Rectal smooth muscle tissue (tissue), 1 donor: Measurements from ENCODE around the gene FNDC3B.

Experiments
- H3K27ac ChIP-seq: one replicate; pipeline ENCODE4 v1.7.0; 2013; ENCODE audit warnings: low read depth, low read length, inconsistent platforms
- H3K27me3 ChIP-seq: one replicate; pipeline ENCODE4 v1.7.0; 2013; ENCODE audit warnings: low read length; ENCODE audit not compliant: control insufficient read depth, insufficient read depth
- H3K36me3 ChIP-seq: one replicate; pipeline ENCODE4 v1.7.0; 2013; ENCODE audit warnings: low read length; ENCODE audit not compliant: control insufficient read depth, insufficient read depth
- H3K4me1 ChIP-seq: one replicate; pipeline ENCODE4 v1.7.0; 2013; ENCODE audit warnings: low read length; ENCODE audit not compliant: control insufficient read depth, insufficient read depth
- H3K4me3 ChIP-seq: one replicate; pipeline ENCODE4 v1.7.0; 2013; ENCODE audit warnings: low read length
- H3K9ac ChIP-seq: one replicate; pipeline ENCODE4 v1.7.0; 2013; ENCODE audit warnings: low read length

FNDC3B gene

DNA sequence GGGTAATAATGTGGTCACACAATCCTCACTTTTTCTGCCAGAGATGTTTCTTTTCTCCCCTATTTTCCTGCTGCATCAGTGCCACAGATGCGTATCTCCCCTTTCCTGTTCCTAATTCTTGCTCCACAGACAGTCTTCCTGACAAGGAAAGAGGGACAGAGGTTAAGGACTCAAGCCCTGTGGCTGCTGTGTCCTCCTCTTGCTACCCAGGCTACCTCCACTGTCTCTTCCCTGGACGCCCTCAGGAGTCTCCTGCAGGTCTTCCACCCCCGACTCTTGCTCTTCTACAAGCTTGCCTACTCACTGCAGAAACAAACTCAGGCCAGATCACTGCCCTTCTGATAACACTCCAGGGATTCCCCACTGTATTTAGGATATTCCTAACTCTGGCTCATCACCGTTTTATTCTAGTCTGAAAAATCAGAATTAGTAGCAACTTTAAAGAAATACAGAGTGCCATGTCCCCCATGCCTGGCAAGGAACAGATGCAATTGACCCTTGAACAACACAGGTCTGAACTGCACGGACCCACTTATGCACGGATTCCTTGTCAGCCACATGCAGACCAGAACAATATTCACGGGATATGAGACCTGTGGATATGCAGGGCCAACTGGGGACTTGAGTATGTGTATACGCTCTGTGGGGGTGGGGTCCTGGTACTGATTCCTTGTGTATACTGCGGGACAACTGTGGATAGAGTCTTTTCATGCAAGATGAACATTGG lies 257.0 kb downstream of the FNDC3B start:
- no peaks in the 10 kb centered on the region for H3K4me1 ChIP-seq
- no peak overlapping the region for H3K4me3 ChIP-seq
- H3K27ac ChIP-seq: no peak overlapping the region
- no peak overlapping the region for H3K9ac ChIP-seq
- peaks cover 3% of the 10 kb centered on the region for H3K36me3 ChIP-seq
- H3K27me3 ChIP-seq: no peaks in the 10 kb centered on the region

DNA sequence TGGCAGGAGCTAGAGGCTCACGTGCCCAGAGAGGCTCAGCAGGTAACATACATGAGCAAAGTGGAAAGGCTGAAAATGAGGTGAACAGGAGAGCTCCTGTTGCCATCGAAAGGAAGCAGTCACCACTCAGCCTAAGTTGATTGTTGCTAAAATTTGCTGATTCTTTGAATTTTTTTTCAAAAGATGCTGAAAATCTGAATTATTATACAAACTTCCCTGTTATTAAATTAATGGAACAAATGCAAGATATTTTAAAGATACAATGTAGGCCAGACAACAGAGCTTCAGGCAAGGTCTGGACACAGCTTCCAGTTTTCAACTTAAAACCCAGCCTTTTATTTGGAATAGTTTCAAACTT lies 257.6 kb downstream of the FNDC3B start:
- peaks cover 3% of the 10 kb centered on the region for H3K36me3 ChIP-seq
- no peak overlapping the region for H3K9ac ChIP-seq
- H3K4me3 ChIP-seq: no peak overlapping the region
- no peaks in the 10 kb centered on the region for H3K4me1 ChIP-seq
- H3K27ac ChIP-seq: no peak overlapping the region
- no peaks in the 10 kb centered on the region for H3K27me3 ChIP-seq

DNA sequence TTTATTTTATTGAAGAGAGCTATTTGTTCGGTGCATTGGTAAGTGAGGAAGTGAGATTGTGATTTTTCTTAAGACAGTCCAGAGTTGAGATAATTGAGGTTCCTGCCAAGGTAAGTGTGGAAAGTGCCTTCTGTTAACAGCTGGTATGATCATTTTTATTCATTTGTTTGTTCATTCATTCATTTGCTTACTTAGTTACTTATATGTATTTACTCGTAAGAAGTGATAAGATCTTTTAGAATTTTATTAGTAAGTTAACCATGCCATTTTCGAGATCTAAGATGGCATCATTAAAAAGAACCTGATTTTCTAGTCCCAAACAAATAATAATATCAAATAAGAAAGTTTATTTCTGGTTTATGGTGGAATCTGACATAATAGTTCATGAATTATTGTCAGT lies 258.9 kb downstream of the FNDC3B start:
- Histone ChIP-seq H3K27ac (no peak overlapping the region), H3K4me3 (no peak overlapping the region), H3K9ac (no peak overlapping the region), H3K36me3 (peaks cover 3% of the 10 kb centered on the region), H3K4me1 (no peaks in the 10 kb centered on the region), H3K27me3 (no peaks in the 10 kb centered on the region)

DNA sequence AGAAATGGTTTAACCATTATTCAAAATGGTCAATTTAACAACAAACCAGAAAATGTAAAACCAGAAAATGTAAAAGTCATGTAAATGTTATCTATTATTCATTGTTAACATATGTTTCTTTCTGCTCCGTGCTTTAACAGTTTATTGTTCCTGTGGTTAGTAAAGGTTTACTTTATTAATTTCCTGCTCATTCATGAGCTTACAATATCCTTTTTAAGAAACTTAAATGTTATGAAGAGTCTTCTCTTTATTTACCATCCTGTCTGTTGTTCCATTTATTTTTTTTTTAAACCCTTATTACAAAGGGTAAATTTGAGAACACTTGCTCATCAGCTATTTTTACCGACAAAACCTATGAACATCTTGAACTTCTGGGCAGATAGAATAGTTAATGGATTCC lies 260.8 kb downstream of the FNDC3B start:
- Histone ChIP-seq H3K9ac (no peak overlapping the region), H3K27ac (no peak overlapping the region), H3K4me1 (no peaks in the 10 kb centered on the region), H3K4me3 (no peak overlapping the region), H3K27me3 (no peaks in the 10 kb centered on the region), H3K36me3 (peaks cover 3% of the 10 kb centered on the region)

DNA sequence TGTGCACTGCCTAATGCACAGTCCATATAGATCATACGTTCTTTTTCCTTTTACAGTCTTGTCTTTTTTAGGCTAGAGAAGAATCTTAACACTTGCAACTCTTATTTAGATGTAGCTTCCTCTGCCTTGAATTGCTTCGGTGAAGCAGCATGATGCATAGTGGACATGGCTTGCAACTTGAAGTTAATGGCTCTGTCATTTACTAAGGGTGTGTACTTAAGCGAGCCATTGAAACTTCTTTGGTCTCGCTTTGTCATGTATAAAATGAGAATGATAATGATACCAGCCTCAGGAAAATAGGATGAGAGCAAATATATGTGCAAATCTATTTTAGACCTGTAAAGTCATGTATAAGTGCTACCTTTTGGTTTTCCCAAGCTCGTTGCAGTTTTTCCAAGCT lies 261.5 kb downstream of the FNDC3B start:
- no peak overlapping the region for H3K4me3 ChIP-seq
- no peaks in the 10 kb centered on the region for H3K27me3 ChIP-seq
- peaks cover 3% of the 10 kb centered on the region for H3K36me3 ChIP-seq

DNA sequence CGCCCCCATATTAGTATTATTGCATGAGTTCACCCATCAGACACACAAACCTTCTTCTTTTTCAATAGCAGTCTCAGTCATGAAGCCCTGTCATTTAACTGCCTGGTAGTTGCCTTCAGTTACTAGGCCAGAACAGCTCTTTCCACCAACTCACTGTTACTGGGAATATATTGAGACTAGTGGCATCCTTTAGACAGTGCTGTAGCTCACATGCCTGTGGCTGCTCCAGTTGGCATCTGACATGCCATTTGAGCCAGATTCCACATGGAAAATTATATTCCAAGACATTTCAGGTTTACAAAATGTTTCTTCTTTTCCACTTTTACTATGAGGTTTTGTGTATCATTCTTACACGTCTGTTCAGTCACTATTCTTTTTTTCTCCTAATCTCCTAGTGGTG lies 262.8 kb downstream of the FNDC3B start:
- no peaks in the 10 kb centered on the region for H3K4me1 ChIP-seq
- H3K9ac ChIP-seq: no peak overlapping the region
- no peaks in the 10 kb centered on the region for H3K36me3 ChIP-seq
- no peaks in the 10 kb centered on the region for H3K27me3 ChIP-seq
- H3K27ac ChIP-seq: no peak overlapping the region
- no peak overlapping the region for H3K4me3 ChIP-seq

More for the DNA sequence above, 261.5 kb downstream of the FNDC3B start:
- Histone ChIP-seq H3K27ac (no peak overlapping the region), H3K9ac (no peak overlapping the region), H3K4me1 (no peaks in the 10 kb centered on the region)

DNA sequence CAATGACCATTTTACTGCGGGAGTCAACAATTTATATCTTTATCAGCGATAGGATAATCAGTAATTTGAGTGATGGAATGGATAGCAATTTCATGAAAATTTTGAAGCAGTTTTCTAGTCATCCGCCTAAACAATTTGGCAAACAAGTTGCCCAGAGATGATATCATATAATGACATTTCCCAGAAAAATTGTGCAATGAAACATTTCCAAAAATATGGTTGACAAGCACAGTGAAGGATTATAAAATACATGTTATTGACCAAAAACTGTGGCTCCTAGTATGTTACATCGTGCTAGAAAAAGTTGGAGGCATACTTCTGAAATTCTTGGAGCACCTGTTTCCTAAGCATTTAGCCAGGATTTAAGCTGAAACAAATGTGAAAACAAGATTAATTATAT lies 263.8 kb downstream of the FNDC3B start:
- Histone ChIP-seq H3K27ac (no peak overlapping the region), H3K36me3 (no peaks in the 10 kb centered on the region), H3K4me1 (no peaks in the 10 kb centered on the region), H3K9ac (no peak overlapping the region), H3K27me3 (no peaks in the 10 kb centered on the region), H3K4me3 (no peak overlapping the region)

DNA sequence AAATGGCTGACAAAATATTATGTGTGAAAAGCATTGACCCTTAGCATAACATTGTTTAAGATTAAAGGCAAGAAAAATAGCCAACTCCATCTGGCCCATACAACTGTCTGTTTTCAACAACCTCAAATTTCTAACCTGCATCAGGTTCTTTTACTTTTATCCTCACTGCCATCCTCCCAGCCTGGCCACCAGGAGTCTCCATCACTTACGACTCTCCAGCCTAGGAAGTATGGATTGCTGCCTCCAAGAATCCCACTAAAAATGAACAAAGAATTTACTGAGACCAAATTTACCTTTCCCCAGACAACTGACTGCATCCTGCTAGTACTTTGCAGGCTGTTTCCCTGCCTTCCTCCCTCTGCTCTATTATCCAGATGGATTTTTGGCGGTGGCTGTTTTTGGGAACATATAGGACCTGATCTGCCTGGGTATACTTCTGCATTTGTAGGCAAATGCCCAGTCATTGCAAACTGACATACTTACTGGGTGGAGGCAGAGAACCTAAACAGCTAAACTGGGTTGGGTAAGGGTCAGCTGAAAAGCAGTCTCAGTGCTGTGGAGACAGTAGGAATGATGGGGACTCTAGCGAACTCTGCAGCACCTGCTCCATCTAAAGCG lies 264.7 kb downstream of the FNDC3B start:
- Histone ChIP-seq H3K27ac (no peak overlapping the region), H3K27me3 (no peaks in the 10 kb centered on the region)

DNA sequence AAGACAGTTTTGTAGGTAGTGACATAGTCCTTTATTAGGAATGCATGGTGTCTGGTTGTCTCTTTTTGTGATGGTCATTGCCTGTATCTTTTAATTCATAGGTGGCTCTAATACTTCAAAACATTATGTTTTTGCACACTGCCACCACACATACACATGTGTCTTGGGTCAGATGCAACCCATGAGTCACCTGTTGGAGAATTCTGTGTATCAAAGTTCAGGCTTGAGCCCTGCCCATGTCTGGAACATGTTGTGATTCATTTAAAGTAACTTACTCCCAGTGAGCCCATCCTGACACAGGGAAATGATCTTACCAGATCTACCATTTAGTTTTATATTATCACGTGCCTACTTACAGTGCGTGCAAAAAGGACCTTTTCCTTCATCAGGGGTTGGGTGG lies 266.2 kb downstream of the FNDC3B start:
- Histone ChIP-seq H3K27me3 (no peaks in the 10 kb centered on the region), H3K36me3 (peaks cover 8% of the 10 kb centered on the region), H3K4me1 (no peaks in the 10 kb centered on the region), H3K27ac (no peak overlapping the region), H3K4me3 (no peak overlapping the region), H3K9ac (no peak overlapping the region)

More for the DNA sequence above, 264.7 kb downstream of the FNDC3B start:
- H3K9ac ChIP-seq: no peak overlapping the region
- H3K4me1 ChIP-seq: no peaks in the 10 kb centered on the region
- H3K4me3 ChIP-seq: no peak overlapping the region
- H3K36me3 ChIP-seq: no peaks in the 10 kb centered on the region

DNA sequence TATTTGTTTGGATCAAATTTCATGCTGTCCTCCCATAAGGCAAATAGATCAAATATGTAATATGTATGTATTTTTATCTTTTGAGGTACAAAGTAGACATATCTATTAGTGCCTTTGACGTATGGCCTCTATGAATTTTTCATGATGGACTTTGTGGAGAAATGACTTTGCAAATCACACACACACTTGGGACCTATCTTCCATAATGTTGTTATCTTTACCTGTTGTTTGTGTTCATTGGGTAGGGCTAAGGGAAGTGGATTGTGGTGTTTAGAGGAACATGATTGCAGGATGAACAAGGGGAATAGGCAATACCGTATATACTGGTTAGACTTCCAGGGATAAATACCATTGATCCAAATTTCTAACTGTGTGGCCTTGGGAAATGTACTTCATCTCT lies 266.6 kb downstream of the FNDC3B start:
- H3K9ac ChIP-seq: no peak overlapping the region

DNA sequence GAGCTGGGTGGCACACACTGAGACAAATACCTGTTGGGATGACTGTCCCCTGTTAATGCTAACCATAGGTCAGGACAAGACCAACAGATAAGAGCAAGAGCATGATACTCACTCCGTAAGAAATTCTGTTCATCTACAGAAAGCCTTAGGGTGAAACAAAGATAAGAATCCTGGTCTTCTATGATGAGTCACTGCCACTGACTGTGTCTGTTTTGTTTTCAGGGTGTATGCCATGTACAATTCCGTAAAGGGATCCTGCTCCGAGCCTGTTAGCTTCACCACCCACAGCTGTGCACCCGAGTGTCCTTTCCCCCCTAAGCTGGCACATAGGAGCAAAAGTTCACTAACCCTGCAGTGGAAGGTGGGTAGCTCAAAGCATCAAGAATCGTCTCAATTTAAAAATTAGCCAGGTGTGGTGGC lies 267.8 kb downstream of the FNDC3B start:
- Histone ChIP-seq H3K4me3 (no peak overlapping the region), H3K36me3 (peaks cover 8% of the 10 kb centered on the region), H3K27me3 (no peaks in the 10 kb centered on the region), H3K9ac (no peak overlapping the region), H3K27ac (no peak overlapping the region), H3K4me1 (no peaks in the 10 kb centered on the region)

More for the DNA sequence above, 266.6 kb downstream of the FNDC3B start:
- Histone ChIP-seq H3K4me1 (no peaks in the 10 kb centered on the region), H3K4me3 (no peak overlapping the region), H3K36me3 (peaks cover 8% of the 10 kb centered on the region), H3K27me3 (no peaks in the 10 kb centered on the region), H3K27ac (no peak overlapping the region)

DNA sequence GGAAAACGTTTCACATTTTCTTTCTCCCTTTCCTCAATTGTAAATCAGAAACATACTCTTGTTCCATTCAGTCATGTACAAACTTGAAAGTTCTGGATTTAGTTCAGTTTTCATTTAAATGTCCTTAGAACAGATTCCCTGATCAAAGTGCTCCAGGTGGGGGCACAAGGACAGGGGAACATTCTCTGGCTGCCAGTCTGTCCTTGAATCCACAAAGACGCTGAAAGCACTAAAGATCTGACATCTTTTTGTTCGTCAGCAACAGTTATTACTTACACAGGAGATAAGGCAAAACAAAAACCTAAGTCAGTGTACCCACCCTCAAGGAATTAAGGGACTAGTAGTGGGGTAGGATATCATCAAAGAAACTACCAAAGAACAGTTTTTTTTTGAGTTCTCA lies 269.7 kb downstream of the FNDC3B start:
- Histone ChIP-seq H3K36me3 (peaks cover 8% of the 10 kb centered on the region), H3K27ac (no peak overlapping the region), H3K4me3 (no peak overlapping the region), H3K9ac (no peak overlapping the region), H3K27me3 (no peaks in the 10 kb centered on the region), H3K4me1 (peaks cover 6% of the 10 kb centered on the region)
